HG03108 (cell line): ENCODE results near the gene EEF1A2.

Source experiments
- ATAC-seq: cut with Tn5 transposase; IDR thresholded peaks from one replicate; pipeline ENCODE4 v1.9.1; 2021; ENCODE audit warnings: moderate library complexity; ENCODE audit not compliant: unreplicated experiment

The EEF1A2 gene

GRCh38 chr20:63471981-63472831, 26.7 kb downstream of the EEF1A2 start, which contains the start of gene KCNQ2:
Gene KCNQ2 (minus strand): TSS chr20:63472655. CDS start chr20:63472463, 192 bp downstream.
- ATAC-seq = no peak

DNA sequence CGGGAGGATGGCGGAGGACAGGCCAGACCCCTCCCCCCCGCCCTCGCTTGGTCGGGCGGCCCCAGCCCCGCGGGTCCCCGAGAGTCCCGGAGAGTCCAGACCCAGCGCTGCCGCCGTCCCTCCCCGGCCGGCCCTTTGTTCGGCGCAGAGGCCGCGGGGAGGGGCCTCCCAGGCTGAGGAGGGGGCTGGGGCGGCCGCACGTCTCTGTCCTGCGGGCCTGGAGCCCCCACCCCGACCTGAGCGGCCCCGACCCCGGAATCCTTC, 27.2 kb downstream of the EEF1A2 start:
- ATAC-seq = no peak

- ATAC-seq = no peak
These were observed 27.7 kb downstream of the EEF1A2 start for GRCh38 chr20:63471002-63471716.

DNA sequence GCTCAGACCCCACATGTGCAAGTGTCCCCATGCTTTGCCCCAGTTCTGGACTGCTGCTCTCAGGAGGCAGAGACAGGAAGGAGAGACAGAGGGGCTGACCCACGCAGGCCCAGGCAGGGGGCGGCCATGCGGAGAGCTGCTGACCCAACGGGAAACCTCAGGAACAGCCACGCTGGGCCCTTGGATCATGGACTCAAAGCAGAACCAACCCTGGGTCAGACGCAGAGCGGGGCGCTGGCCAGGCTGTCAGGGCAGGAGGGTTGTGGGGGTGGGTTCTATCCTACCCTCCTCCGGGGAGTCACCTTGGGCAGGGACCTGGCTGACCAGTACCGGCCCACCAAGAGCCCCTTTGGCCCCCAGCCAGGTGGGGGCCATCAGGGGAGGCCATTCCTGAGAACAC, 28.5 kb downstream of the EEF1A2 start:
- no peak for ATAC-seq

DNA sequence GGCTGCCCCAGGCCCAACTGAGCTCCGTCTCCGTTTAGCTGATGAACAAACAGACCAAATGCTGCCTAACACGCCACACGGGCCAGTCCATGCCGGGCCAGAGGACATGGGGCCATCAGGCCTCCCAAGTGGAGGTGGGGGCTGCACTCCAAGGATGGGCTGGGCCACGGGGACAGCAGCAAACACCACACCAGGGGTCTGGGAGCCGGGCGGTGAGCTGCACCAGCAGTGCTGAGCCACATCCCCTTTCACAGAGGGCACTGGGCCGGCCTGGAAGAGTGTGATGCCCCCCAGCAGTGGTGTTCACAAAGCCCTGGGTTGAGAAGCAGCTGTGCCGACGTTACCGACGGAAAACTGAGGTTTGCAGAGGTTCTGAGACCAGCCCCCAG, 29.2 kb downstream of the EEF1A2 start:
- no peak for ATAC-seq

DNA sequence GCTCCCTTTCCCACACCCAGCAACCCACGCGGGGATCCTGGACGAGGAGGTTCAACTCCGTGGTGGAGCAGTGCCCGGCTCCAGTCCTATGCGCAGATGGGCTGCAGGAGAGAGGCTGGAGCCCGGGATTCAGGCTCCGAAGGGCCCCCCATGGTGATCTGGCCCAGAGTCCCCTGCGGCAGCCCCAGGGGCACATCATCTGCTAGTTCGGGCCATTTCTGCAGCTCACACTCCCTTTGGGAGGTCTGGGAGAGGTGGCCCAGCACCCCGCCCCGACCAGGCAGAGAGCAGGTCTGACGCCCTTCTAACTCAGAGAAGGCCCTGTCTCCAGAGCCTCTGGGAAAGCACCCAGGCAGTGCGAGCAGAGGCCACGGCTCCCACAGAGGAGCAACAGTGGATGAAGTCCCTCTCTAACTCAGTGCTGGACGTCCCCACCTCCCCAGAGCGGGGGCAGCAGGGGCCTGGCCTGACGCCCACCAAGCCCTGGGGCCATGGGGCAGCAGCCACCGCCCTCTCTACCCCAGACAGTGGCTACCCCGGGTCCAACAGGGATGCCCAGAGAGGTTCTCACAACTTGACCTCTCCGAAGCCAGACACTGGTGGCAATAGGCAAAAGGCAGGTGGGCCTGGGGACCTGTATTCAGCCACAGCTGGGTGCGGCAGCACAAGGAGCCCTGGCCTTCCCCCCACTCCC, 29.7 kb downstream of the EEF1A2 start:
- no peak for ATAC-seq

DNA sequence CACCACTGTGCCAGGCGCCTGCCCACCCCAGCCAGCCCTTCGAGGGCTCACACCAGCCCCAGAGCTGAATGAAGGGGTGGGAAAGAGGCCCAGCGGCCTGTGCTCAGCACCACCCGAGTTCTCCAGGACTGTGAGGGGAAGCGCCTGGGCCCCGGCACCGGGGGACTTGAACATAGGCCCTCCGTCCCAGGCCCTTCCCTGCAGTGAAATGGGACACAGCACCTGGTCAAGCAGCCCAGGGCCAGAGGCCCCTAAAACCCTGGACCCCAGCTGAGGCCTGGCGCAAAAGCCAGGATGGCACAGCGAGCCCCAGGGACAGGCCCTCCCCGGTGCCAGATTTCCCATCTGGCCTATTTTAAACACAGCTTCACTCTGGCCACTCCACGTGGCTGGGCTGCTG, 30.5 kb downstream of the EEF1A2 start:
- ATAC-seq = no peak

GRCh38 chr20:63467294-63468083, 31.4 kb downstream of the EEF1A2 start:
- ATAC-seq = no peak

DNA sequence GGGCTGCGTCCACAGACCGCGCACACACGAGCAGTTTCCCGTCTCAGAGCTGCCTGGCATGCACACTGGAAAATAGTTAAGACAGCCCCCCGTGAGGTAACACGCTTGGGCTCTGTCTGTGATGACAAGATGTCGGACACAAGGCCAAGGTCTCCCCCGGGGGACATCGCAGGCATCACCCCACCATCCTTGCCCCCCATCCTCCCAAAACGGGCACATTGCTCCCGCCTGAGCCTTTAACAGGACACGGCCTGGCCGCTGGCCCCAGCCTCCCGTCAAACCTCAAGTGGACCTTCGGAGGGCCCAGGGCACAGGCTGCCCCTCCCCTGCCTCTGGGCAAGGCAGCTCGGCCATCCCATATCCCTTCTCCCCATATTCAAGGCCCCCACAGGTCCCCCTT, 32.0 kb downstream of the EEF1A2 start:
- no peak for ATAC-seq

DNA sequence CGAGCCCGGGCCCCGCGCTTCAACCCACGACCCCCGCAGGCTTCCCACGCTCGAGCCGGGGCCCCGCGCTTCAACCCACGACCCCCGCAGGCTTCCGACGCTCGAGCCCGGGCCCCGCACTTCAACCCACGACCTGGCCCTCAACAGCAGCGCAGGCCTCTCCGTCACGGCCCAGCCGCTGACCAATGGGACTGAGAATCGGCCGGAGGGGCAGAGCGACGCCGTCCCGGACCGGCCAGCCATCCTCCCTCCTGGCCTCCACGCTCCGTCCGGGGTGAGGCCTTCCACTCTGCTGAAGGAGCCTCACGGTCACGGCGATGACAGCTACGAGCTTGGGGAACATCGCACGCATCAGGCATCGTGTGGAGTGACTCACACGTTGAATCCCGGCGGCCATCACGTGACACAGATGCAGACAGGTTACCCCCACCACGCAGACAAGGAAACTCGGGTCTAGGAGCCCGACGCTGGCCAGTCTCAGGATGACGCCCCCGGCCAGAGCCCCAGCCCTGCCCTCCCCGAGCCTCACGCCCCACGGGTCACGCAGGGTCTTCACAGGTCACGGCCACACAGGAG, 32.5 kb downstream of the EEF1A2 start:
- ATAC-seq = no peak

DNA sequence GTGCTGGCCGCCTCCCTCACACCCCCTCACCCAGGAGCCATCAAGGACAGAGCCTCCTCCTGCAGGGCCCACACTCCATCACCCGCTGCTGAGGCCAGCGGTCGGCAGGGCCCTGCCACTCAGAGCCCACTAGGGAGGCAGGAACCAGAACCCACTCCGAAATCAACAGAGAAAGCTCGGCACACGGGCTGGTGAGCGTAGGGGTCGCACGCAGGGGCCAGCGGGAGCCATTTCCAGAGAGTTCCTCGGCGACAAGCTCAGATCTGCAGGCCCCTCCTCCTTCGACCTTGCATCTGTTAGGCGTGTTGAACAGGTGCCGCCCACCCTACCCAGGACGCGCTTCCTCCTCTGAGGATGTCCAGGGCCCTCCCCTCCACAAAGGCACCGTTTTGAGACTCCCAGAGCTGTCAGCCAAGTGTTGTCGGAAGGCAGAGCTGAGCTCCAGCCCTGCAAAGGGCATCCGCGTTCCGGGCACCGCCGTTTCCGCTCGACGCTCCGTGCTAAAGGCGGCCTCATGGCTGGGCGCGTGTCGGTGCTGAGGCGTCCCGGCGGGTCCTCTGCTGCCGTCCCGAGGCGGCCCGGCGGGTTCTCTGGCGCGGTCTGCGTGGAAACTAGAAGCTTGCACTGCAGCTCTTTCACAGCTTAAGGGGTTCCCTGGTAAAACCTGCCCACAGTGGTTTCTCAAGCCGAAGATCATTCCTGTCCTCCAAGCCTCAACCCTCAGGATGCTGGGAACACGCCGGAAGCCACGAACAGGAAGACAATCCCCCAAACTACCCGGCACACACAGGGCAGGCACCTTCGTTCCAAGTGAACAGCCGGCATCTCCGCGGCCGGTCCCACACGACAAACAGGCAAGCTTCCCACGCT, 33.3 kb downstream of the EEF1A2 start:
- ATAC-seq = no peak

GRCh38 chr20:63464289-63464635, 34.6 kb downstream of the EEF1A2 start:
- ATAC-seq = no peak

GRCh38 chr20:63463400-63464288, 35.2 kb downstream of the EEF1A2 start:
- ATAC-seq = no peak

DNA sequence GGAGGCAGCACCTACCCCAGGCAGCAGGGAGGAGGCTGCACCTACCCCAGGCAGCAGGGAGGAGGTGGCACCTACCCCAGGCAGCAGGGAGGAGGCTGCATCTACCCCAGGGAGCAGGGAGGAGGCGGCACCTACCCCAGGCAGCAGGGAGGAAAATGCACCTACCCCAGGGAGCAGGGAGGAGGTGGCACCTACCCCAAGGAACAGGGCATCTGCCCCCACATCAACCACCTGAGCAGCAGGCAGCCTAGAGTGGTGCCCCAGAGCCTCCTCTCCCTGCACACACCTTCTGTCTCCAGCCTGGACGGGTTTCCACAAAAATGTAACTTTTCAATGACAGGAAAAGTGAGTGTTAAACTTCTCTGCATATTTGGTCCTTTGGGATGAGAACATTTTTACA, 36.6 kb downstream of the EEF1A2 start:
- ATAC-seq = no peak

- ATAC-seq = no peak
These were observed 37.6 kb downstream of the EEF1A2 start for GRCh38 chr20:63461104-63461763.

DNA sequence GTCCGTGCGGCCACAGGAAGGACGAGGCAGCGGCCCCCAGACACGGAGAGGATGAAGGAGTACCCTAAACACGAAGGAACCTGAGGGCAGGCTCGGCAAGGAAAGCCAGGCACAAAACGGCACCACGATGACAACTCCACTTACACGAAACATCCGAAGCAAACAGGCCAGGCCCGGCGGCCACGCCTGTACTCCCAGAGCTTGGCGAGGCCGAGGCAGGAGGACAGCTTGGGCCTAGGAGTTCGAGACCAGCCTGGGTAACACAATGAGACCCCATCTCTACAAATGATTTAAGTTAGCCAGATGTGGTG, 39.9 kb downstream of the EEF1A2 start:
- ATAC-seq = no peak

DNA sequence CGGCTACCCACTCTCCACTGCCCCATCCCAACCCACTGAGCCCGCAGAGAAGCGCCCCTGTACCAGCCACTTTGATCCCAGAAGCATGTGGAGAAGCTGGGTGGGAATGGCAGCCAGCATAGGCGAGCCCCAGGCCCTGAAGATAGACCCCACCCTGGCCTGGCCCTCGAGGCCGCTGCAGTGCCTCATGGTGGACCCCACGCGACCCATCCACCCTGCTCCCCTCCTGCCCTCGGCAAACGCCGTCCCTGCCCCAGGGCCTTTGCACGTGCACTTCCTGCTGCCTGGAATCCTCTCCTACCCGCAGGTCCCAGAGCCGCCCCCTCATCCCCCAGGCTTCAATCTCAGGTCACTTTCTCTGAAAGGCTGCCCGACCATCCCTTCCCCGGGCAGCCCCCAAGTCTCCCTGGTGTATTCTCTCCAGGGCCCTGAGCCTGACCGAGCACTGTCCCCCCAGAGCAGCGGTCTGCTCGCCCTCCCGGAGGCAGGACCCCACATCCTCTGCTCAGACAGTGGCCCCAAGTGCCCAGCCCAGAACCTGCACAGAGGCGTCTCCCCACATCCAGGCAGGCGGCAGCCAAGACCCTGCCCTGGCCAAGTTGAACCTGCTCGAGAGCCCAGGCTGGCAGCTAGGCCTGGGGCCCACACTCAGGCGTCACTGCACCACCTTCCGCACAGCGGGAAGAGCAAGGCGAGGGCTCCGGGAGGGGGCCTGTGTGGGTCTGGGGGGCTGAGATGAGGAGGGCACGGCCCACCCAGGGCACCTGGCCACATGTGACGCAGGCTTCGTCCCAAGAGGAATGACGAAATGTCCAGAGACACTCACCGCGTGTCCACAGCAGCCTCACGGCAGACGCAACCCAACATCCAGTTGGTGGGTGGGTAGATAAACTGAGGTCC, 40.5 kb downstream of the EEF1A2 start:
- no peak for ATAC-seq

- ATAC-seq = no peak
These were observed 41.1 kb downstream of the EEF1A2 start for GRCh38 chr20:63457737-63458136.
